Bronchial epithelial cell (primary cell): ENCODE measurements around the gene CACNA1D. TPM values are rescaled to one million over a fixed set of nuclear protein-coding genes. Genes with fewer than 3 reads are reported as not detected.

Experiments used
- DNase-seq: peaks from one replicate; pipeline ENCODE4 v3.0.0-alpha.2; 2010; ENCODE audit warnings: low read depth
- FAIRE-seq: peaks from 2 replicates; lab custom pipeline; 2011; peaks lifted over from hg19 to GRCh38; lab: Jason Lieb, UNC
- H3K27me3 ChIP-seq: 2 replicates; pipeline ENCODE4 v1.5.1; 2011; ENCODE audit warnings: low read length; ENCODE audit not compliant: control insufficient read depth, insufficient read depth
- H3K36me3 ChIP-seq: 2 replicates; pipeline ENCODE4 v1.5.1; 2011; ENCODE audit warnings: low read length; ENCODE audit not compliant: control insufficient read depth, insufficient read depth
- H3K4me3 ChIP-seq: 2 replicates; pipeline ENCODE4 v1.5.1; 2011; ENCODE audit warnings: mild to moderate bottlenecking, low read depth, low read length, control low read depth
- total RNA-seq: library from RNA; depleted of rRNA; stranded (reverse); fragments of >200 nt; gene quantifications from 2 replicates; pipeline ENCODE4 v1.2.1, GENCODE V29; 2014
- TF ChIP-seq, protein P1 (sequence below): IDR thresholded peaks from 2 replicates; pipeline ENCODE4 v1.5.1; 2011; ENCODE audit warnings: mild to moderate bottlenecking, moderate library complexity, low read length, control low read depth, inconsistent platforms; ENCODE audit not compliant: insufficient read depth, severe bottlenecking

CACNA1D gene
- total RNA-seq, 1 donor from 2014 or later, result 0.26 TPM

DNA sequence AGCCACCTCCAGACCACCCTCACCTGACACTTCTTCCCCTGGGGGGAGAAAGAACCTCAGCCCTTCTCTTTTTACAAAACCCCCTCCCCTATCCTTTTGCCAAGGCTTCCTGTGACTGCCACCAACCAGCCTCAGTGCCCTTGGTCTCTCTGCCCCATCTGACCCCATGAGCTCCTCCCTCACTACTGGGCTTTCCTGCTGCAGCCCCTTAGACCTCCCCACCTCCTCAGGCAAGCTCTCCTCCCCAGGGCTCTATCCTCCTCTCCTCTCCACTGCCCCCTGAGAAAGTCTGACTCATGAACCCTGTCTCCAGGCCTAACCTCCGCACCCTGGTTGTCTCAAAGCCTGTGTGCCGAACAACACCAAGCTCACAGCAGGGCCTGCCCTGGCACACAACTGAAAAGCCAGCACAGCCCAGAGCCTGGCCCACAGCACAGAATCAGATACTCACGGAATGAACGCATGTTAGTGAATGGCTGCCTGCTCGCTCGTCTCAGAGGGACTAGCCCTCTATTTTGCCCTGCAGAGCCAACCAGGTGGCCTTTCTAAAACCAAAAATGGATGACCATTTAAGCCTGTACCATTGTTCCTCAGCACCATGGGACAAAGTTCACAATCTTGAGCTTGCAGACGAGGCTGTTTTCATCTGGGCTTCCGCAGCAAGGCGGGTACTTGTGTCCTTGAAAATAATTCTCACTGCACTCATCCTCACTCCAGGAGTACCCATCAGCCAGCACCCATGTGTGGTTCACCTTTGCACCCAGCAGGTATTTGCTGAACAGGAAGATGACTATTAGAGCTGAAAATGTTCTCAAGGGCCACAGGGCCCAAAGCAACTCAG is 350.1 kb downstream of the CACNA1D start:
- FAIRE-seq (no peak), DNase-seq (no peak)
- no peaks in the 10 kb centered on the region for H3K36me3 ChIP-seq
- TF ChIP-seq, protein P1, sequence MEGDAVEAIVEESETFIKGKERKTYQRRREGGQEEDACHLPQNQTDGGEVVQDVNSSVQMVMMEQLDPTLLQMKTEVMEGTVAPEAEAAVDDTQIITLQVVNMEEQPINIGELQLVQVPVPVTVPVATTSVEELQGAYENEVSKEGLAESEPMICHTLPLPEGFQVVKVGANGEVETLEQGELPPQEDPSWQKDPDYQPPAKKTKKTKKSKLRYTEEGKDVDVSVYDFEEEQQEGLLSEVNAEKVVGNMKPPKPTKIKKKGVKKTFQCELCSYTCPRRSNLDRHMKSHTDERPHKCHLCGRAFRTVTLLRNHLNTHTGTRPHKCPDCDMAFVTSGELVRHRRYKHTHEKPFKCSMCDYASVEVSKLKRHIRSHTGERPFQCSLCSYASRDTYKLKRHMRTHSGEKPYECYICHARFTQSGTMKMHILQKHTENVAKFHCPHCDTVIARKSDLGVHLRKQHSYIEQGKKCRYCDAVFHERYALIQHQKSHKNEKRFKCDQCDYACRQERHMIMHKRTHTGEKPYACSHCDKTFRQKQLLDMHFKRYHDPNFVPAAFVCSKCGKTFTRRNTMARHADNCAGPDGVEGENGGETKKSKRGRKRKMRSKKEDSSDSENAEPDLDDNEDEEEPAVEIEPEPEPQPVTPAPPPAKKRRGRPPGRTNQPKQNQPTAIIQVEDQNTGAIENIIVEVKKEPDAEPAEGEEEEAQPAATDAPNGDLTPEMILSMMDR, result no peak
- H3K4me3 ChIP-seq, result no peak overlapping the region
- peaks cover 11% of the 10 kb centered on the region for H3K27me3 ChIP-seq

DNA sequence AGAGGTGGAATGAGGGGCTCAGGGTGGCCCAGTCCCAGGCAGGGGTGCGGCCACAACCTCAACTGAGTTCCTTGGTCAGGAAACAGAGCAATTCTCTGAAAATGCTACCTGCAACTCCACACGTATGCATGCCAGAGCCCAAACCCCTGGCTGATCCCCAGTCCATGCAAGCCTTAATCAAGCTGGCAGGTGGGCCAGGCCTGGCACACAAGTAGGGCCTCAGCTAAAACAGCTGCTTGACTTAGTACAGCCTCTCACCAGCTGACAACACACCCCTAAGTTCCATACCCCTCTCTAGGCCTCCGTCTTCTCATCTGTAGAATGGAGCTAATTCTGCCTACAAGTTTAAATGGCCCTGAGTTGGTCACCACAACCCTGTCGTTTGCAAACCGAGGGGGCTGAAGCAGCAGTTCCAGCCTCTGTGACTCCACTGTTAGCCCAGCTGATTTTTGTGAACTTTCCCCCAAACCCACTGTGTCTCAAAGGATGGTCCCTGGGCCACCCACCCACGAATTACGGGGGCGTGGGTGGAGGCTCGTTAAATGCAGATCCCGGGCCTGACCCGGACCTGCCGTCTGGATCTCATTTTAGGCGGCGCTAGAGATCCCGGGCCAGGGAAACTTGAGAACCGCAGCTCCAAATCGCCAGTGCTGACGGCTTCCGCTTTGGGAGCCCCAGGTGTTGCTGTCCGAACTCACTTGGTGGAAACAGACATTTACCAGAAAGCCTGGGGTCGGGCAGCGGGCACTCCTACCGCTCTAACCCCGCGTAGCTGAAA is 350.9 kb downstream of the CACNA1D start:
- H3K36me3 ChIP-seq, result no peaks in the 10 kb centered on the region
- DNase-seq (peak; percentile 16), FAIRE-seq (no peak)
- peak overlapping the region; percentile 43 for H3K4me3 ChIP-seq
- H3K27me3 ChIP-seq, result peaks cover 11% of the 10 kb centered on the region
- TF ChIP-seq, protein P1, result peak; percentile 48

DNA sequence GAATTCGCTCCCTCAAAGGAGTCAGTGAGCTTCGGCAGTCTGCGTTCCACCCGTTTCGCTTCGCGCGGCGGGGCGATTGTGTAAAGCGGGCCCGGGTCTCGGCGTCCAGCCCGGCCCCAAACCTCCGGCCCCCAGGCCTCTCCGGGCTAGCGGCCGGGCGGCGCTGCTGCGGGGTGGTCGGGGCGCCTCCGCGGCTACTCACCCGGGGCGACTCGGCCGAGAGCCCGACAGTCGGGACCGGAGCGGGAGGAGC is 351.4 kb downstream of the CACNA1D start:
- Histone ChIP-seq H3K36me3 (no peaks in the 10 kb centered on the region), H3K27me3 (peaks cover 11% of the 10 kb centered on the region), H3K4me3 (peak overlapping the region; percentile 43)
- TF ChIP-seq, protein P1, result no peak
- FAIRE-seq, result no peak
- DNase-seq, result no peak

DNA sequence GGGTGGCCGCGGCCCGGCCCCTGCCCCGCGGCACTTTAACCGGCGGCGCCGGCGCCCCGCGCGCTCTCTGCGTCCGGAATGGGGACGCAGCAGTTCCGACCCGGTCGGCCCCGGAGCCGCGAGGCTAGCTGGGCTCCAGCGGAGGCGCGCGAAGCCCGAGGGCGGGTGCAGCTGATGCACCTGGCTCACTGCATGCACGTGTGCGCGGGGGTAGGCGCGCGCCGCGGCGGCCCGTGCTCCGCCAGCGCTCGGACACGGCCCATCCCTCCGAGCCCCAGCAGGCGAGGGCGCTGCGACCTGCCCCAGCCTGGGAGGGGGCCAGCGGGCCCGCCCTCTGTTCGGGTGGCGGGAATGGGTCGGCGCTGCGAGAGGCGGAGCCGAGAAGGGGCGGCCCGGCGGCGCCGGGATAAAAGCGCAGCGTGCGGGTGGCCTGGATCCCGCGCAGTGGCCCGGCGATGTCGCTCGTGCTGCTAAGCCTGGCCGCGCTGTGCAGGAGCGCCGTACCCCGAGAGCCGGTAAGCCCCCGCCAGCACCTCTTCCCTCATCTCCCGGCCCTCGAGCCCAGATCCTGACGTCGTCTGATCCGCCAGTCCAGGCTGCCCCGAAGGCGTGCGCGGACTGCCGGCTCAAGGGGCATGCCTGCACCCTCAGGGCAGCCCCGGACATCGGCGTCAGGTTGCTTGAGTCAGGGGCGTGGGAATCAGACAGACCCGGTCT is 351.9 kb downstream of the CACNA1D start, which contains the start of the genes CHDH and IL17RB:
CHDH (minus strand) TSS at position 286 of the 717 bp plus-strand sequence. CDS start 22,411 bp downstream, outside the sequence.
IL17RB (plus strand) TSS at position 435 of the 717 bp plus-strand sequence; CDS start at position 456, 21 bp downstream.
- TF ChIP-seq, protein P1, result no peak
- peak within 1 kb of the TSS; percentile 43 for H3K4me3 ChIP-seq
- H3K27me3 ChIP-seq, result peaks cover 11% of the 10 kb centered on the region
- H3K36me3 ChIP-seq, result no peaks in the 10 kb centered on the region
- no peak for DNase-seq
- FAIRE-seq, result no peak

DNA sequence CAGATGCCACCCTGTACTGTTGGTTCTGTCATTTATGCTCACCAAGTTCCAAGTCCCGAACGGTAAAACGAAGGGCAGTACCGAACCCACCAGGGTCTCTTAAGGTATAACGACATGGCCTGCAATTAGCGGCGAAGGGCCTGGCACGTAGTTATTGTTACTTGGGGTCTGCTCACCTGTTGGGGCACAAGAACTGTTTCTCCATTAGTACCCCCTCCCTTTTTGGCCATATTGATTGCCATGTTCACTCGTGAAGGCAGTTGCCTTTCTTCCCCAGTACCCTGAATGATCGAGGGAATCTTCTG is 352.4 kb downstream of the CACNA1D start:
- DNase-seq (no peak), FAIRE-seq (no peak)
- H3K36me3 ChIP-seq, result no peaks in the 10 kb centered on the region
- peaks cover 11% of the 10 kb centered on the region for H3K27me3 ChIP-seq
- TF ChIP-seq, protein P1, result no peak
- H3K4me3 ChIP-seq, result no peak overlapping the region
